ENCODE data around the gene FTO.

The FTO gene

DNA sequence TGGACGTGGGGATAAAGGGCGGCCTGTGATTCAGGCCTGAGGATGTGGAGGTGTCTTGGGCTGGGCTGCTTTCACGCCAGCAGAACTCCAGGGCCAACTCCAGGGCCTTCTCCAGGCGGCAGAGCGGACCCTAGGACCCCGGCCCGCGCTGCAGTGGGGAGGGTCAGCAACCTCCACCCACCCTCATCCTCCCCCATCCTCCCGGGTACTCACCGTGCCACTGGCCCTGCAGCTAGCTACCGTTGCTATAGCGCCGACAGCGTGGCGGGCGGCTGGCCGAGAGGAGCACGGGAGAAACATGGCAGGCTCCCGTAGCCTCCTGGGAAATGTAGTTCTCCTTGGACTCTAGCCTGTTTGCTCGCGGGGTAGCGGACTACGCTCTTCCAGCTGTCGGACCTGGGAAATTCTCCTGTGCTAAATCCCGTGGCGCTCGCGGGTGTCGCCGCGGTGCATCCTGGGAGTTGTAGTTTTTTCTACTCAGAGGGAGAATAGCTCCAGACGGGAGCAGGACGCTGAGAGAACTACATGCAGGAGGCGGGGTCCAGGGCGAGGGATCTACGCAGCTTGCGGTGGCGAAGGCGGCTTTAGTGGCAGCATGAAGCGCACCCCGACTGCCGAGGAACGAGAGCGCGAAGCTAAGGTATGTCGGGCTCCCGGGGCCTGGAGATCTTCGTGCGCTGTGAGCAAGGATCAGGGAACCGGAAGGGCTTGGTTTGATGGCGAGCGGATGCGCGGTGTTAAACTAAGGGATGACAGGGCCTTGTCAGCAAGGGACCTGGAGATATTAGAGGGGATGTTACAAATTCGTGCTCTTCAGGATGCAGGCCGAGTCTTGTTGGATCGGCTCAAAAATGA lies at the start of gene FTO, which contains the start of gene RPGRIP1L:
Gene FTO, plus strand, starts transcription at position 567 of the 855 bp plus-strand sequence.
Gene RPGRIP1L, minus strand, starts transcription at position 270 of the 855 bp plus-strand sequence. CDS start 3,136 bp downstream, outside the sequence.
- TF ChIP-seq, protein P1, sequence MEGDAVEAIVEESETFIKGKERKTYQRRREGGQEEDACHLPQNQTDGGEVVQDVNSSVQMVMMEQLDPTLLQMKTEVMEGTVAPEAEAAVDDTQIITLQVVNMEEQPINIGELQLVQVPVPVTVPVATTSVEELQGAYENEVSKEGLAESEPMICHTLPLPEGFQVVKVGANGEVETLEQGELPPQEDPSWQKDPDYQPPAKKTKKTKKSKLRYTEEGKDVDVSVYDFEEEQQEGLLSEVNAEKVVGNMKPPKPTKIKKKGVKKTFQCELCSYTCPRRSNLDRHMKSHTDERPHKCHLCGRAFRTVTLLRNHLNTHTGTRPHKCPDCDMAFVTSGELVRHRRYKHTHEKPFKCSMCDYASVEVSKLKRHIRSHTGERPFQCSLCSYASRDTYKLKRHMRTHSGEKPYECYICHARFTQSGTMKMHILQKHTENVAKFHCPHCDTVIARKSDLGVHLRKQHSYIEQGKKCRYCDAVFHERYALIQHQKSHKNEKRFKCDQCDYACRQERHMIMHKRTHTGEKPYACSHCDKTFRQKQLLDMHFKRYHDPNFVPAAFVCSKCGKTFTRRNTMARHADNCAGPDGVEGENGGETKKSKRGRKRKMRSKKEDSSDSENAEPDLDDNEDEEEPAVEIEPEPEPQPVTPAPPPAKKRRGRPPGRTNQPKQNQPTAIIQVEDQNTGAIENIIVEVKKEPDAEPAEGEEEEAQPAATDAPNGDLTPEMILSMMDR (conservative IDR thresholded peaks at IDR 0.05; ENCODE audit: low read depth, low read length), result no peak
- DNase-seq (ENCODE audit: low read depth), result peak; percentile 99

DNA sequence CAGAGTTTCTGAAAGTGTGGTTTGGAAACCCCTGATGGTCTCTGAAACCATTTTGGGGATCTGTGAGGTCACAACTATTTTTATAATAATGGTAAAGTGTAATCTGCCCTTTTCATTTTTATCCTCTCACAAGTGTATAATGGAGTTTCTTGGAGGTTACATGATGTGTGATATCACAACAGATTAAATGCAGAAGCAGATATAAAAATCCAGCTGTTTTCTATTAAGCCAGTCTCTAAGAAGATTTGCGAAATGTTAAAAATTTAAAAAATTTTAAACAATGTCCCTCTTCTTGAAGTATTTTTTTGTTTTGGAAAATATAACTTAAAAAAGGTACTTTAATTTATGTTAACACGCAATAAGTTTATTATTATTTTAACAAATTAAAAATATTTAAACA lies 49.0 kb upstream of the FTO start:
- H3K4me3 ChIP-seq (ENCODE audit: low read depth, low read length), result no peak overlapping the region
- DNase-seq (ENCODE audit: low read depth), result no peak
- TF ChIP-seq, protein P1 (conservative IDR thresholded peaks at IDR 0.05; ENCODE audit: low read depth, low read length), result no peak

More for the DNA sequence above, at the start of gene FTO, which contains the start of gene RPGRIP1L:
- H3K4me3 ChIP-seq (ENCODE audit: low read depth, low read length), result peak within 1 kb of the TSS; percentile 94

DNA sequence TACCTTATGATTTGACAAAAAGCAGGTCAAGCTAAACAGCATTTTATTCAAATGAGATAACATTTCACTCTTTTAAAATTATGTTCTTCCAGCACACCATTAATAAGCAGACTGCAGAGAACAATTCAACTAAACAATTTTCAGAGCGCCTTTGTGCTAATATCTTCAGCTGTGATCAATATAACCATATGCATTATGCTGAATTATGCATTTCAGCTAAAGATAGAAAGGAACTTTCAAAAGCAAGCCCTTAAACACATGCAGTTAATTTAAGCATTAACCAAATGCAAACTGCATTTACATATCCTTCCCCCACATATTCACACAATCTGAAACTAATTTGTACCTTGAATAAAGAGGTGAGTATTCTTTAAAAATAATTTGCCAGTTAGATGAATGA lies 41.9 kb upstream of the FTO start:
- no peak overlapping the region for H3K4me3 ChIP-seq (ENCODE audit: low read depth, low read length)
- TF ChIP-seq, protein P1 (conservative IDR thresholded peaks at IDR 0.05; ENCODE audit: low read depth, low read length), result no peak
- DNase-seq (ENCODE audit: low read depth), result no peak

DNA sequence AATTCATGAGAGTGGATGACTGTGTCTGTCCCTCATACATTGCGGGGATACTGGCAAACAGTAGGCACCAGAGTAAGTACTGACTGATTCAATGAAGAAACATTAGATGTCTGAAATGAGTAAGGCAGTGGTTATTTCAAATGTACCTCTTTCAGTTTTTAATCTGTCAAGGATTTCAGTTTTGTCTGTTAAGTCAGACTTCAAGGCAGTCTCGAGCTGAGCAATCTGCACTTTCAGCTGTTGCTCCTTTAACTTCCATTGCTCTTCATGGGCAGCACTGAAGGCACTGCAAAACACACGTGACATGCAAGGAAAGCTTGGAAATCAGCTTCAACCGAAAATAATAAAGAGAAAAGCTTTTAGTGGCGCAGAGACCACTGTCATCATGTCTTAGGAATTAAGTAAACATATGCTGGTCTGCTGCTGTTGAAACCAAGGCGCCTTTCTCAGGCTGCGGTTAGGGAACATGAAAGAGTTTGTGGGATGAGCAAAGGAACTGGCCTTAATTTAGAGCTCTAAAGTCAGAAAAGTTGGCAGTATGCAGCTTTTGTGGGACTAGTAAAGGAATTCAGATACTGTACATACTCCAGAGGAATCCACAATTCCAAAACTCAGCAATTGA lies 39.1 kb upstream of the FTO start:
- H3K4me3 ChIP-seq (ENCODE audit: low read depth, low read length), result no peak overlapping the region
- DNase-seq (ENCODE audit: low read depth), result peak; percentile 68
- TF ChIP-seq, protein P1 (conservative IDR thresholded peaks at IDR 0.05; ENCODE audit: low read depth, low read length), result no peak

DNA sequence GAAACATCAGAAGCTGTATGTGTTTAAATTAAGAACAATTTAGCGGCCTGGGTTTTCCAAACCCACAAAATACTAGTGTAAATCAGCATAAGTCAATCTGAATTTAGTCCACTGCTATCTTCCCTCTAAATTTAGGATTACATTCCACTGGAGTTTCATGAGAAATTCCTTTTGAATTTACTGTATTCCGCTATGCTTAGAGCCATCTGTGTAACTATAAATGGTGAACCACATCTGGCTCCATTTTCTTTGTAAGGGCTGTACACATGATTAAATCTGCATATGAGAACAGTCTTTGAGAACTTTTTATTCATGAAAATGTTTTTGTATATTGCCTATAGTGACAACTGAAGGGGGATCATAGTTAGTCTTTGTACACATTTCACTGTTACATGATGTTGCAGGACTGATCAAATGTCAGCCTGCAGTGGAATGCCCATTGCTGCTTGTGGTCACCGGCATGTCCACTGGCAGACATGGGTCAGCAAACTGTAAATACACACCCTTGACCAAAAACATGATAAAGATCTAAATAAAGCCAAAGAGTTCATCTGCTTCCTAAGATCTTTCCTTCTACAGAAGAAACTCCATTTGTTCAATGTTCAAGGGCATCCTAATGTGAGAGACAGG lies 37.1 kb upstream of the FTO start:
- H3K4me3 ChIP-seq (ENCODE audit: low read depth, low read length), result no peak overlapping the region
- no peak for DNase-seq (ENCODE audit: low read depth)
- TF ChIP-seq, protein P1 (conservative IDR thresholded peaks at IDR 0.05; ENCODE audit: low read depth, low read length), result no peak

DNA sequence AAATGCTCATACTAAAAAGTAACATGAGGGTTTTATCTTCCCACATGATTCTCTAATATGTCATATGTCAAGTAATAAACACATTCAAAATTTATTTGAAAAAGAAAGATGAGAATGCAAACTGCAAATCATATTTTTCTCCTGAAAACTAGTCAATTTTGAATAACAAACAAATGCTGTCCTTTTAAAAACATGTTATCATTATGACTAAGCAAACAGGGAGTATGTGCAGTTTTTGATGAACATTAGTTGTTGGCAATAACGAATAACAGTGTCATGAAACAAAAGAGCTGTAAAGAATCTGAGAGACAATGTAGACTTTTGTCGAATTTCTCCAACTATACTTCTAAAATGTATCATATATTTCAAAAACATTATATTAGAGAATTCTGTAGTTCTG lies 35.1 kb upstream of the FTO start:
- H3K4me3 ChIP-seq (ENCODE audit: low read depth, low read length), result no peak overlapping the region
- TF ChIP-seq, protein P1 (conservative IDR thresholded peaks at IDR 0.05; ENCODE audit: low read depth, low read length), result no peak
- no peak for DNase-seq (ENCODE audit: low read depth)
